Islet precursor cell (in vitro differentiated cells): ENCODE measurements around the gene CD82.

Experiments used
- DNase-seq: peaks from one replicate; pipeline ENCODE4 v3.0.0-alpha.2; 2018

Gene CD82, protein sequence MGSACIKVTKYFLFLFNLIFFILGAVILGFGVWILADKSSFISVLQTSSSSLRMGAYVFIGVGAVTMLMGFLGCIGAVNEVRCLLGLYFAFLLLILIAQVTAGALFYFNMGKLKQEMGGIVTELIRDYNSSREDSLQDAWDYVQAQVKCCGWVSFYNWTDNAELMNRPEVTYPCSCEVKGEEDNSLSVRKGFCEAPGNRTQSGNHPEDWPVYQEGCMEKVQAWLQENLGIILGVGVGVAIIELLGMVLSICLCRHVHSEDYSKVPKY

DNA sequence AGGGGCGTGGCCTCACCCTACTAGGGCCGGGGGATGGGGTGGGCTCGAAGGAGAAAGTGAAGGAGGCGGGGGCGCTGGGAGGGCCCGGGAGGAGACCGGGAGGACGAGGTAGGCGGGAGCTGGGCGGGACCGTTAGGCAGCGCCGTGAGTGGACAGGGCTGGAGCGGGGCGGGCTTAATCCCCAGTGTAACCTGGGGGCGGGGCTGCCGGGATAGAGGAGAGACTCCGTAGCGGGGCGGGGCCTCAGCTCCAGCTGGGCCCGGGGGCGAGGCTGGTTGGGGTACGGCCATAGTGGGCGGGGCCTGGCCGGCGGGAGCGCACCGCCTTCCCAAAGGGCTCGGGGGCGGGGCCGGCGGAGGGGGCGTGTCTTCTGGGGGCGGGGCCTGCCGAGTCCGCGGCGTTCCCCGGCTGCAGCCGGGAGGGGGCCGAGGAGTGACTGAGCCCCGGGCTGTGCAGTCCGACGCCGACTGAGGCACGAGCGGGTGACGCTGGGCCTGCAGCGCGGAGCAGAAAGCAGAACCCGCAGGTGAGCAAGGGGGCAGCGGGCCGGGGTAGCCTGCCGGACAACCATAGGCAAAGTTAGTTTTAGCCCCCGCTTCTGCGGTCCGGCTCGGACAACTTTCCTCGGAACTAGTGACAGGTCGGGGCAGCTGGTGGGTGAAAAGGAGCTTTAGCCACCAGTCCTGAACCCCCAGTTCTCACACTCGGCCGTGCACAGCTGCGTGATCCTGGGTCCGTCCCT, at the start of gene CD82:
Gene CD82, plus strand, starts transcription at position 453 of the 742 bp plus-strand sequence. CDS start 29,000 bp downstream, outside the sequence.
- DNase-seq, result peak; percentile 100

DNA sequence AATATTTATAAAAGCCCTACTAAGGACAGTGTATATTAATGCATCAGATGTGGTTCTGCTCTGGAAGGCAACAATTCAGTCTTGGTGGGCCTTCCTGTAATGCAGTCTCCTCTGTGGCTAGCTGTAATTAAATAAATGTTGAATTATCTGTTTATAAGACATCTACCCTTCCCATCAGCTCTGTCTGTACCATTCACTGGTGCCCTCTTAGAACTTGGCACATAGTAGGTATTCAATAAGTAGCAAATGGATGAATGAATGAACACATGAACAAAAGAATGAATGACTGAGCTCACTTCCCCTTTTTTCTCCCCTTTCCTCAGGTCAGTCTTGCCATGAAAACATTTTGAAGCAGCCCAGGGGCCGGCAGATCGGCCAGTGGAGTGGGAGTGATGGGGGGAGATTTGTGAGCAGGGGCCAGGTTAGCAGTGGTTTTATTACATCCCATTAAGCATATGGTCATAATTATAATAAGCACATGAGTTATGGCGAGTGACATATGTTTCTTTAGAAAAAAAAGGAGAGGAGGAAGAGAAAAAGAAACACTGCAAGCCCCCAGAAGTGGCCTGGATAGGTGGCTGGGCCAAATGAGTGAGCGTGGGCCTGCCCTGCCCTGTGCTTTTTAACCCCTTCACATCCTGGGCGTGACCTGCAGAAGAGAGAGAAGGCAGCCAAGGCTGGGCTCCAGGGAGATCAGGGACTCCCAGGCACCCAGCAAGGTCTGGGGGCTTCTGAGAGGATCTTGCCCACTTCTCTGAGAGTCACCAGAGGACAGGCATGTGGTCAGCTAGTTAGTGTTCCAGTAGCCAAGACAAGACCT, 48.6 kb upstream of the CD82 start:
- no peak for DNase-seq

DNA sequence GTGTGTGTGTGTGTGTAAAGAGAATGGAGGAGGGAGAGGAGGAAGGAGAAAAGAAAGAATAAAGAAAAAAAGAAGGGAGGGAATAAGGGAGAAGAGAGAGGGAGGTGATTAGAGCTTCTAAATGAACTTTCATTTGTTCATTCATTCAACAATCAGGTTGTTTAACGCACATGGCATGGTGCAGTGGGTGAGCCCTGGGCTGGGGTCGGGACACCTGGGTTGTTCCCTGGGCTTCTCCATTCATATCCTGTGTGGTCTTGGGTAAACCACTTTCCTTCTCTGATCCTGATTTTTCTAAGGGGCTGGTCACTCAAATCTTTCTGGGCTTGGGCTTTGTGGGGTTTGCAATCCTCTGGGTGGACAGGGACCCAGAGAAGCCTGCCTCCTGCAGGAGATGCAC, 47.9 kb upstream of the CD82 start:
- DNase-seq, result no peak

DNA sequence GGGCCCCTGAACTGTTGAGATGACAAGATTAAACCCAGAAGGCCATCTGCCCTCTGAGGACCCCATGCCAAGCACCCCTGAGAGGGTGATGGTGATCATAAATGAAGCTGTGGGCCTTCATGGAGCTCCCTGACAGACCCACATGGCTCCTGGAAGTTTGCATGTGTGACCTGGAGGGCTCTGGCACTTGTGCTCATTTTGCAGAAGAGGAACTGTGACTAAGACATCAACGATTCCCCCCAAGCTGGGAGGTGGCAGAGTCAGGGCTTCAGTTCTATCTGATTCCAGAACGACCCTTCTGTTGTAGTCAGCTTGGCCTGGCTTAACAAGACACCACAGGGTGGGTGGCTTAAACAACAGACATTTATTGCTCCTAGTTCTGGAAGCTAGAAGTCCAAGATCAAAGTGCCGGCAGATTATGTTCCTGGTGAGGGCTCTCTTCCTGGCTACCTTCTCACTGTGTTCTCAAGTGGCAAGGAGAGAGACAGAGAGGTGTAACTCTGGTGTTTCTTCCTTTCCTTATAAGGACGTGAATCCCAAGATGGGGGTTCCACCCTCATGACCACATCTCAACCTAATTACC, 46.4 kb upstream of the CD82 start:
- DNase-seq, result peak; percentile 68

DNA sequence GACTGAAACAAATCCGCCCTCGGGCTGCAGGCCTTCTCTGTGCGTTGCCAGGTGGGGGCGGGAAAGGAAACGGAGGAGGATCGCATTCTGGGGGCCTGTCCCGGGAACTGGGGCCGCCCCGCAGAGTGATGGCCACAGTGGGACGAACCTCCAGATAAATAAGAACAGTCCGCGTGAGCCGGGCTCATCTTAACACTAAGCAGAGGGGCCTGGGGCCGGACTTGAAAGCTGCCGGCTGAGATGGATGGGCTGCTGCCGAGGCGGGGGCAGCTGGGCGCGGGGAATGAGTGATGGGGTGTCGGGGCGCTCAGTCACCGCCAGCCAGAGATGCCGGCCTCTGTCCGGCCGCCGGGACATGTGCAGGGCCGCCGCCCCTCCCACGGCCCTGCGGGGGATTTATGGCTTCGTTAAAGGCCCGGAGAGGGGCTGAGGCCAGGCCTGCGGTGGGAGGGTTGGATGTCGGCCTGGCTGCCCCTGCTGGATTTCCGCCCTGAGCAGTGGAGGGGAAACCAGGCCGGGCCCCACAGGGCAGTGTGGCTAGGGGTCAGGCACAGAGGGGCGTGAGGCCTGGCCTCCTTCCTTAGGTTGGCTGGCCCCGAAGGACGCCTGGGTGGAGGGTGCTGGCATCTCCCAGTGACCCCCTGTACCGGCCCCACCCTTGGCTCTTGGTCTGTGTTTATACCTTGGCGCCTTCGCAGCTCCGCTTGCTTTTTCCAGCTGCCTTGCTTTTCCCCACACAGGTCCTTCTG, 45.3 kb upstream of the CD82 start:
- peak; percentile 65 for DNase-seq

DNA sequence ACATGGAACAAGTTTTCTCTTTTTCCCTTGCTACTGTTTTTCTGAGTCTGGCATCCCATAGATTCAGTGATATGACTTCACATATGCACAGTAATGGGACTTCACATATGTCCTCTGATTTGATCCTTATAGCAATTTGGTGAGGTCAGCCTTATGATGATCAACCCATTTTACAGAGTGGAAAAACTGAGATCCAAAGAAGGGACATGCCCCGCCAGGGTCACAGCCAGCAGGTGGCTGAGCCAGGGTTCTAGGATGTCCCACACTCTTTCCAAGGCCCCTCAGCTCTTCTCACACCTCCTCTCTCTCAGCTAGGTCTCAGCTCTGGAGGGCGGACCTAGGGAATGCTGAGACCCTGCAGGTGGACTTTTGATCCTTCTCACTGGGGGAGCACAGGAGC, 44.3 kb upstream of the CD82 start:
- DNase-seq, result no peak

DNA sequence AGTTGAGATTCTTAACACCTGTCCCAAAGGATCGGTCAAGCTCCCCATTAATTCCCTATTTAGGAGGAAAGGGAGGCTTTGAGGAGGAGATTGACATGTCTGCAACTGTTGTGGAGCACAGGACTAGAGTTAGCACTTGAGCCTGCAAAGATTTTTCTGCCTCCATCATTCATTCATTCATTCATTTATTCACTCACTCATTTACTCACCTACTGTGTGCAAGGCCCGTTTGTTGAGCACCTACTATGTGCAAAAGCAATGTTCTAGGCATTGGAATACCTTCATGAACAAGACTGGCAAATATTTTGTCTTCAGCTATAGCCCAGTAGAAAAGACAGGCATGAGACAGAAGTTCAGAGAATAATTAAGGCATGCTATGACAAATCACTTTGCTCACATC, 43.2 kb upstream of the CD82 start:
- DNase-seq, result no peak

DNA sequence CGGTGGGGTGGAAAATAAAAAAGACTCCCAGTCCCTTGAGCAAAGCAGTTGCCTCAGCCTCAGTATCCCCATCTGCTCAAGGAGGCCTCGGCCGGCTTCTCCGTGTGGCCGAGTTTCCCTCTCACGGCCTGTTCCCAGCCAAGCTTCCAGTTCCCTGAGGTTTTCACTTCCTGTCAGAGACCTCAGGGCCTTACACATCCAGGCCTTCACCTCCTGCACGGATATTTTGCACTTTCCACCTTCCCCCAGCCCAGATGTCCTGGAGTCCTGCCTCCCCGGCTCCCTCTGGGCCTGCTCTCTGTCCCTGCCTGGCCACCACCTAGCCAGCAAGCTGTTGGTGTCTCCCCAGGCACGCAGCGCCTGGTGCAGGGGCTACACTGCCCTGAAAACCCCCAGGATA, 41.1 kb upstream of the CD82 start:
- no peak for DNase-seq

DNA sequence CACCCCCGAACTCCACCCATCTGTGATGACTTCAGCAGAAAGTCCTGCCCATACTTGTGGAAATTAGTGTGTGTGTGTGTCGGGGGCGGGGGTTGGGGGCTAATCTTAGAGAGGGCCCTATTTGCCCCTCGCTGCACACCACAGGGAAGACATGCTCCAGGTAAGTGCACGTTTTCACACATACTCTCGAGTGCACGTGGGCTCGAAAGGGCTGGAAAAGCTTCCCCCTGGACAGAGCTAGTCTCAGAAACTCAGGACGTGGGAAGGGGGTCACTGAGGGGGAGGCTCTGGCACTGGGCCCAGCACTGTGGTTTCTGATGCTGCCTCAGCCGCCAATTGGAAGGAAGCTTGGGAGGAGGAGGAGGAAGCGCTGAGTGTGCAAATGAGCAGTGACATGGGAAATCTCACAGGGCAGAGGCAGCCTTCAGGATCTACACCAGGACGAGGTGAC, 40.7 kb upstream of the CD82 start:
- no peak for DNase-seq

DNA sequence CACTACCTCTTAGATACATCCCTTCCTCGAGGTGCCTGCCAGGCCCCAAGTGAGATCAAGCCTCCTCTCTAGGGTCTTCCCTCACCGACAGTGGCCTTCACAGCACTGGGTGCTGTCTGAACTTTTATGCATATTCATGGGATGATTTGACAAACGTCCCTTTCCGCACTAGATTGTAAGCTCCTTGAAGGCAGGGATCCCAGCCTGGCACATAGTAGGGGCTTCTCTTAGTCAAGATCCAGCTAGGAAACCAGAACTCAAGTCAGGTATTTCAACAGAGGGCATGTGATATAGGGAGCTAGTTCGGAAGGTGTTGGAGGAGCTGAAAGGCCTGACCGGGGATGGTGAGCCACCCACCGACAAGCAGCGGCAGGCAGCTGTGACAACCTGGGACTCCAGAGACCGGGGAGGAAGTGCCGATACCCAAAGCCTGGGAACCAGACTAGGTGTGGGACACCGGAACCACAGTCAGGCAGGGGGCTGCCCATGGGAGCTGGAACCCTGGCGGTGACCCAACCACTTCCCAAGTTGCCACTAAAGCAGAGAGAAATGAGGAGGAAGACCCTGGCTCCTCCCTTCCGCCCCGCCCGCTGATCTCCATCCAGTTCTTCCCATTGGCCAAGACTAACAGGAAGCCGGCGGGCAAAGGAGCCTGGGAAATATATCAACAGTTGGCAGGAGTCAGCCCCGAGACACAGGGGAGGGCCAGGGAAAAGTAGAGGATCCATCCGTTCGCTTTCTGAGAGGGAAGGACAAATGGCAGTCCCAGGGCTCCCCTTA, 39.8 kb upstream of the CD82 start:
- no peak for DNase-seq

DNA sequence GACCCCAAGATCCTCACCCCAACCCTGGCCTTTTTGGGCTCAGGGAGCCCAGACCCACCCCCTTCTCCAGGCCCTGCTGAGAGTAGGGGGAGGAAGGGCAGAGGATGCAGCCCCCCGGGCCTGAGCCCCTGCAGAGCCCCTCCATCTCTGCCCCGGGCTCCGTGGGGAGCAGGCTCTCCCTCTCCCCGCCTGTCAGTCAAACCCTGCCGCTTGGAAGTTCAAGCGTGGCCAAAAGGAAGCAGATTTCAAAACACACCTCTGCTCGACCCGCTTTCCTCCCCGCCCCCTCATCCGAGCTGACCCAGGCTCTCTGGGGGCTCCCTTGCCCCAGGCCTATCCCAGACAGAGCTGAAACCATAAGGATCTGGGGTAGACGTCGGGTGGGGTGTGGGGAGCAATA, 39.0 kb upstream of the CD82 start:
- DNase-seq, result no peak

DNA sequence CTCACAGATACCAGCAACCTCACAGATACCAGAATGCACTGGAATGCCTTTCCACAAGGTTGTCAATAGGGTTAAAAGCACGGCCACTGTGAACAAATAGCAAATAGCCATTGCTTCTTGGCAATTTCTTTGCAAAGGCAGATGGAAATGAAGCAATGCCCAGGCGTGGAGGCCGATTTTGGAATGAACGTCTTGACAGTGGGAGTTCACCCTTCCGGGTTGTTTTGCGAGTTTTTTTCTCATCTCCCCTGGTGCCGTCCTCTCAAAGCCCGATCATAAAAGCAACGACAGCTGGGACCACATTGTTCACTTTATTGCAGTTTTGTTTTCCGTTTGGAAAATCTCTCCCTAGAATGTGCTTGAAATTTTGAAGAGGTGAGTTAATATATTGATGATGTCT, 38.0 kb upstream of the CD82 start:
- no peak for DNase-seq

DNA sequence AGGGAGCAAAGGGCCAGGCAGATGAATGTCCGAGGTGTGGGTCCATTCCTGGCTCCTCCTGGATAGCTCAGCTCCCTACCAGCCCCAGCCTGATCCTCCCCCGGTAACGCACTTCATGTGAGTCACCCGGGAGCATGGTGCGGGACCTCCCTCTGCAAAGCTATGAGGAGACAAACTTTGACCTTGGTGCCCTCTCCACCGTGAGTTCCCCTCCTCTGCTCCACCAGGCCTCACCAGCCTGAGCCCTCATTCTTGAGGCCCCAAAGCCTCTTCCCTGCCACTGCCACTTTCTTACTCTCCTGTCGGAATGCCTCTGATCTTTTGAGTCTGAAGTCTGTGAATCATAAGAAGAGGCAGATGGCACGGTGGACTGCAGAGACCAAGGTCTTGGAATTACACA, 37.4 kb upstream of the CD82 start:
- peak; percentile 80 for DNase-seq

DNA sequence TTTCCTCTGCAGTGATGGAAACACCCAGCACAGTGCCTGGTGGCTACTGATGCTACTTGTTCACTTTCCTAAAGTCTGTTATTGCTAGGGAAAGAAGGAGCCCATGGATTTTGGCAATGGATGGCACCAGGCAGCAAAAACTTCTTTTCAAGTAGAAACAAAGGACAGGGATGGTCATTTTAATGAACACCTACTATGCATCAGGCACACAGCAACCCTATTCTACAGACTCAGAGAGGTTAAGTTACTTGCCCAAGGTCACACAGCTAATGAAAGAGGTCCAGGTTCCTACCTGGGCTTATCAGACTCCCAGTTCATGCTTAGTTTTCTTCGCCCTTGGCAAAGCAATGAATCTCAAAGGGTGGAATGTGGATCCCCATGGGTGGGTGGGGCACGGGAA, 36.9 kb upstream of the CD82 start:
- no peak for DNase-seq

DNA sequence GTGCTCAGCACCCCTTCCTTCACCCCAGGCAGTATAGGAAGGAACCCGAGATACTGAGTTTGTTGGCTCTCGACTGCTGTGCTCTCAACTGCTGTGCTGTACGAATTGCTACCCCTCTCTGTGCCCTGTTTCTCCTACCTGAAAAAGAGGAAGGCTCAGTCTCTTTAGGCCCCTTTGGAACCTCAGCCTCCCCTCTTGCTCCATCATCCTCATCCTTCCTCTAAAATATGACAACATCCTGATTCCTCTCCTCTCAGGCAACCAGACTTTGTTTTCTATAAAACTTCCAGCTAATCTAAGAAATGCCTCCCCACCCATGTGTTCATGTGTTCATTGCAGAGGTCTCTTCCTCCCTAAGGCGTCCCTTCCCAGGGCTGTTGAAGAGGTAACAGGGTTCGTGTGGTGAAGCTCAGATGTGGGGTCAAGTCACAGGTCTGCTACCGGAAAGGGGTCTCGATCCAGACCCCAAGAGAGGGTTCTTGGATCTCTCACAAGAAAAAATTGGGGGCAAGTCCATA, 35.5 kb upstream of the CD82 start:
- no peak for DNase-seq

DNA sequence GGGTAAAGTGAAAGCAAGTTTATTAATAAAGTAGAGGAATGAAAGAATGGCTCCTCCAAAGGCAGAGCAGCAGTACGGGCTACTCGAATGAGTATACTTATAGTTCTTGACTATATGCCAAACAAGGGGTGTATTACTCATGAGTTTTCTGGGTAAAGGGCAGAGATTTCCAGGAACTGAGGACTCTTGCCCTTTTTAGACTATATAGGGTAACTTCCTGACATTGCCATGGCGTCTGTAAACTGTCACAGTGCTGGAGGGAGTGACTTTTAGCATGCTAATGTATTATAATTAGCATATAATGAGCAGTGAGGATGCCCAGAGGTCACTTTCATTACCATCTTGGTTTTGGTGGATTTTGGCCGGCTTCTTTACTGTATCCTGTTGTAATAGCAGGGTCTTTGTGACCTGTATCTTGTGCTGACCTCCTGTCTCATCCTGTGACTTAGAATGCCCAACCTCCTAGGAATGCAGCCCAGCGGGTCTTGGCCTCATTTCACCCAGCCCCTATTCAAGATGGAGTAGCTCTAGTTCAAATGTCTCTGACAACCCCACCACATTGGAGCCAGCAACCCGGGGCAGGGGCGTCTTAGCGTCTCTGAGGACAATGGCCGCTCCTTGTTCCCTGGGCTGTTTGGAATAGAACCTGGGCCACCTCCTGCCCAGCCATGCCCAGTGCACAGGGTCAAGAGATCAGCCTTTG, 34.9 kb upstream of the CD82 start:
- DNase-seq, result peak; percentile 71

DNA sequence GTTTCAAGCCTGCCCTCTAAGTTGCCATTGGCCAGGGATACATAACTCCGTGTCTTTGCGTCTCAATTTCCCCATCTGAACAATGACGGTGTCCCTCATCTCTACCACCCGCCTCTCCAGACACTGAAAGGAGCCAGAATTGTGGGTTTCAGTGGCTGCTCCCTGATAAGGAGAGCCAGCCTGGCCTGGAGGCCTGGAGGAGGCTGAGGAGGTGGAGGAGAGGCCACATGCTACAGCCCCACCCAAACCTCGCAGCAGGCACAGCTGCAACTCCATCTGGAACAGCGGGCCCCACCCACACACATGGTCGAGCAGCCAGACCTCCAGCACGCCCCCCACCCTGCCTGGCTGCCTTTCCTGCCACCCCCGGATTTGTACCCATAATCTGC, 34.4 kb upstream of the CD82 start:
- DNase-seq, result no peak

DNA sequence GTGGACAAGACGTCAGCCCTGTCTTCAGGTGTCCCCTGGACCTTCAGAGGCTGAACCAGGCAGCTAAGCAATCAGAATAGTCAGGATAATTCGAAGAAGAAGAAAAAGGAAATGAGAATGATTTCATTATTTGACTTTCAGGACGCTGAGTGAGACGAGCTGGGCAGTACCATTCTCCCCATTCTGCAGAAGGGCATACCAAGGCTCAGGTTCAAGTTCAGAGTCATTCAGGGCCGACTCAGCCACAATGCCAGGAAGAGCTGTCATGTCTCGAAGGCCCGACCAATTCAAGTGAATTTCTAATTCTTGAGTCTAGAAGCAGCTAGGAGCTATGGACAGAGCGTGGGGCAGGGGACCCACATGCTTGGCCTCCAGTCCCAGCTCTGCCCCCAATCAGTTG, 33.8 kb upstream of the CD82 start:
- no peak for DNase-seq

DNA sequence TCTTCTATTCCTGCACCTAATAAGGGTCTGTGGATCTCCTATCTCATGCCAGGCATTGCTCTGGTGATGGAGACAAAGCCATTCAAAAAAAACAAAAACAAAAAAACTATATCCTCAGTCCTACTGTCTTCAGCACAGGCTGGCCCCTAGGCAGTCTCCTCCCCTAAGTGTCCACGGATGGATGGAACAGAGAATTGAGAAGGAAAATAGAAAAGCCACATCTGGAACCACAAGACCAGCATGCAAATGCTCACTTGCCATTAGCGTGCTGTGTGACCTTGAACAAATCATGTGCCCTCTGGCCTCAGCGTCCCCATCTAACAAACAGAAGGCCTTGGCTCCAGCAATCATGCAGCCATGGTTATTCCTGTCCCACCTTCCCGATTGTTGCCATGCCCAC, 32.7 kb upstream of the CD82 start:
- DNase-seq, result no peak

DNA sequence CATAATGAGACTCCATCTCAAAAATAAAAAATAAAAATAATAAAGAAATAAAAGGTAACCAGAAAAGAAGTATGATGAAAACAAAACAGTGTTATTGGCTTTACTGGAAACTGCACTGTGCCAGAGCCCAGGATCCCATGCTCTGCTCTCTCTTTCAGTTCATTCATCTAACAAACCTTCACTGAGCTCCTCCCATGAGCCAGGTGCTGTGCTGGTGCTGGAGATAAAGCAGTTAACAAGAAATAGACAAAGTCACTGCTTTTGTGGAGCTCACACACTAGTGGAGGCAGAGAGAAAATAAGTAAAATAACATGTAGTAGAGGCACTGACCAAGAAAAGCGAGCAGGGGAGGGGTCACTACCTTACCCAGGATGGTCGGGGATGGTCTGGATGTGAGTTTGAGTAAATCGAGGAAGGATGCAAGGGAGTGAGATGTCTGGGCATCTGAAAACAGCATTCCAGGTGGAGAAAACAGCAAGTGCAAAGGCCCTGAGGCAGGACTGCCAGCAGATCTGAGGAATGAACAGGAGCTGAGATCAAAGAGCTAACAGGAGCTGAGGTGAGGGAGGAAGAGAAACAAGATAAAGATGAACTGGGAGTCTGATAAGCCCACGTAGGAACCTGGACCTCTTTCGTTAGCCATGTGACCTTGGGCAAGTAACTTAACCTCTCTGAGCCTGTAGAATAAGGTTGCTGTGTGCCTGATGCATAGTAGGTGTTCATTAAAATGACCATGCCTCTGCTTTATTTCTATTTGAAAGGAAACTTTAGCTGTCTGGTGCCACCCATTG, 31.3 kb upstream of the CD82 start:
- no peak for DNase-seq
